ENCODE measurements around the gene VHLL.

The VHLL gene

DNA sequence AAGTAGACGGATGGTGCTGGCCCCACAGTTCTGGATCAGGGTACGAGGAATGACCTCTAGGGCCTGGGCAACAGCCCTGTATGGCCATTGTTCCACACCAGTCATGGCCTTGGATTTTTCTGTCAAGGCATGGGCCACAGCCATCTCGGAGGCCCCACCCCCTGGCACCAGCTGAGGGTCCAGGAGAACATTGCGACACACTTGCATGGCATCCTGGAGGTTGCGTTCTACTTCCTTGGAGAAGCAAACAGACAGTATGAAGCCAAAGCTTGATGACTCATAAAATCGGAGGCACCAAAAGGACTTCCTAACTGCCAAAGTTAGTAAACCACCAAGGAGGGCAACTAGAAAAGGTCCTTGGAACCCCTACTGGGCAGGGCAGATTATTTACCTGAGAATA is 11.9 kb upstream of the VHLL start:
- DNase-seq (ENCODE audit: low read depth), result peak; percentile 74
- TF ChIP-seq CTCF (conservative IDR thresholded peaks at IDR 0.05; ENCODE audit: control insufficient read depth, insufficient read depth, low read depth, low read length), result no peak
- H3K4me3 ChIP-seq (ENCODE audit: control insufficient read depth, low read depth, low read length), result no peak overlapping the region

- DNase-seq (ENCODE audit: low read depth), result peak; percentile 69
- TF ChIP-seq CTCF (conservative IDR thresholded peaks at IDR 0.05; ENCODE audit: control insufficient read depth, insufficient read depth, low read depth, low read length), result no peak
- no peak overlapping the region for H3K4me3 ChIP-seq (ENCODE audit: control insufficient read depth, low read depth, low read length)
These were observed 9.0 kb upstream of the VHLL start for GRCh38 chr1:156308078-156308477.

GRCh38 chr1:156305215-156305614 is 6.1 kb upstream of the VHLL start:
- H3K4me3 ChIP-seq (ENCODE audit: control insufficient read depth, low read depth, low read length), result no peak overlapping the region
- TF ChIP-seq CTCF (conservative IDR thresholded peaks at IDR 0.05; ENCODE audit: control insufficient read depth, insufficient read depth, low read depth, low read length), result no peak
- no peak for DNase-seq (ENCODE audit: low read depth)

DNA sequence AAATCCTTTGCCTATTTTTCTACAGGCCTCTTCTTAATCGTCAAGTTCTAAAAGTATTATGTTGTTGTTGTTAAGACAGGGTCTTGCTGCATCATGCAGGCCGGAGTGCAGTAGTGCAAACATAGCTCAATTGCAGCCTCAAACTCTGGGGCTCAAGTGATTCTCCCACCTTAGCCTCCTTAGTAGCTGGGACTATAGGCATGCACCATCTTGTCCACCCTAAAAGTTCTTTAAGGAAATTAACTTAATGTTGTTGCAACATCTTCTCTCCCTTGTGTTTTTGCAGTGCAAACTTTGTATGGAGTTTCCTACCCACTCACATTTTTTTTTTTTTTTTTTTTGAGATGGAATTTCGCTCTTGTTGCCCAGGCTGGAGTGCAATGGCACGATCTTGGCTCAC is 4.1 kb upstream of the VHLL start:
- no peak for DNase-seq (ENCODE audit: low read depth)
- no peak for TF ChIP-seq CTCF (conservative IDR thresholded peaks at IDR 0.05; ENCODE audit: control insufficient read depth, insufficient read depth, low read depth, low read length)
- no peak overlapping the region for H3K4me3 ChIP-seq (ENCODE audit: control insufficient read depth, low read depth, low read length)

DNA sequence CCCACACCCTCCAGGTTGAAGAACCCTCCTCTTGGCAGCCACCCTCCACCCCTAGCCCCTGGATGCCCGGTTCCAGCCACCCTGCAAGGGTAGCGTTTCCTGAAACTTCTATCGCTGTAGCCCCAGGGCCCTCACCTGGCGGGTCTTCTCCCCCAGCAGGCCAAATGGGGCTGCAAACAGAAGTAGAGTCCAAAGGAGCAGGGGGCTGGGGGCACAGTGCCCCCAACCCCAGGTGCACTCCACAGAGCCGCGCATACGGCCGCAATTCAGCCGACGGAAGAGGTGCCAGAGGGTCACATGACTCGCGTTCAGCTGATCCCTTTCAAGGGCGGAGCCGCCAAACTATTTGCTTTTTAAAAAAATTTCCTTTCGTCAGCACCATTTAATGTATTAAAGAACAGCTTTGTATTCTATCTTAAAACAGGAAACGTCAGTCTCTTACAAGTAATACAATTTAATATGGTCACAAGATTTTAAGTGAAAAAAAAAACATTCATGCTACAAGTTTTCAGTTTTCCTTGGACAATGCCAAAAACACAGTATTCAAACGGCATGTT is 3.6 kb downstream of the VHLL start, which contains the start of gene GLMP:
GLMP (minus strand) TSS at position 289 of the 557 bp plus-strand sequence; CDS start at position 255, 34 bp downstream.
- peak within 1 kb of the TSS; percentile 76 for H3K4me3 ChIP-seq (ENCODE audit: control insufficient read depth, low read depth, low read length)
- peak; percentile 68 for DNase-seq (ENCODE audit: low read depth)
- no peak for TF ChIP-seq CTCF (conservative IDR thresholded peaks at IDR 0.05; ENCODE audit: control insufficient read depth, insufficient read depth, low read depth, low read length)

- H3K4me3 ChIP-seq (ENCODE audit: control insufficient read depth, low read depth, low read length), result no peak overlapping the region
- TF ChIP-seq CTCF (conservative IDR thresholded peaks at IDR 0.05; ENCODE audit: control insufficient read depth, insufficient read depth, low read depth, low read length), result no peak
- no peak for DNase-seq (ENCODE audit: low read depth)
These were observed 5.2 kb downstream of the VHLL start for GRCh38 chr1:156293895-156294294.

DNA sequence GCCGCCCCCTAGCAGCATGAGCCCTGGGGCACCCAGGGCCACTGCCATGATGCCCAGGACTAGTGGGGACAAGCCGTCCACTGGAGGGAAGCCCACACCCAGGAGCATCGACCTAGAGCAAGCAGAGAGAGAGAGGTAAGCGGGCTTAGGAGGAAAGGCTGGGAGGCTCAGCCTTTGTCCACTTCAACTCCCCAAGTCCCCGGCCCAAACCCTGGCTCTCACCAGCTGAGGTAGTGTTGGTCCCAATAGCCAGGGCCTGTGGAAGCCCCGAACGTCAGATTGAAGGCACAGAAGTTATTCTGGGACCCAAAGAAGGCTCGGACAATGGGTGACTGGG is 6.0 kb downstream of the VHLL start:
- DNase-seq (ENCODE audit: low read depth), result no peak
- TF ChIP-seq CTCF (conservative IDR thresholded peaks at IDR 0.05; ENCODE audit: control insufficient read depth, insufficient read depth, low read depth, low read length), result no peak
- no peak overlapping the region for H3K4me3 ChIP-seq (ENCODE audit: control insufficient read depth, low read depth, low read length)

Data from fibroblast of mammary gland (primary cell).